Testis (tissue), 2 donors: ENCODE measurements around the gene ZMYND19.

Experiments
- CTCF ChIP-seq, 3 experiments: fragments of 450-650 bp in 2 of 3; fragments of 200-600 bp in 1 of 3; sonication (generic) in 1 of 3; IDR thresholded peaks; one replicate each; pipeline ENCODE4 v1.5.1; 2016 to 2019; ENCODE audit warnings: antibody characterized with exemption in 3 of 3, mild to moderate bottlenecking in 2 of 3, moderate library complexity in 1 of 3
- POLR2A ChIP-seq: fragments of 450-650 bp; IDR thresholded peaks from one replicate; pipeline ENCODE4 v1.6.1; 2017; ENCODE audit warnings: antibody characterized with exemption, mild to moderate bottlenecking, moderate library complexity

- no peak for TF ChIP-seq CTCF (IDR thresholded peaks at IDR 0.05)
- TF ChIP-seq POLR2A: no peak
These were observed 16.4 kb upstream of the ZMYND19 start for GRCh38 chr9:137606734-137607138.
